ENCODE measurements around the gene NAT14. TPM values are rescaled to one million over a fixed set of nuclear protein-coding genes. Genes with fewer than 3 reads are reported as not detected.
"Not testable (repeated sequence)": the region's sequence is repeated elsewhere in the genome, so short reads cannot be mapped to it uniquely, and the experiment has no call there.

NAT14 gene
- total RNA-seq, 1 experiment from 2014 or later, result 27.4 TPM

DNA sequence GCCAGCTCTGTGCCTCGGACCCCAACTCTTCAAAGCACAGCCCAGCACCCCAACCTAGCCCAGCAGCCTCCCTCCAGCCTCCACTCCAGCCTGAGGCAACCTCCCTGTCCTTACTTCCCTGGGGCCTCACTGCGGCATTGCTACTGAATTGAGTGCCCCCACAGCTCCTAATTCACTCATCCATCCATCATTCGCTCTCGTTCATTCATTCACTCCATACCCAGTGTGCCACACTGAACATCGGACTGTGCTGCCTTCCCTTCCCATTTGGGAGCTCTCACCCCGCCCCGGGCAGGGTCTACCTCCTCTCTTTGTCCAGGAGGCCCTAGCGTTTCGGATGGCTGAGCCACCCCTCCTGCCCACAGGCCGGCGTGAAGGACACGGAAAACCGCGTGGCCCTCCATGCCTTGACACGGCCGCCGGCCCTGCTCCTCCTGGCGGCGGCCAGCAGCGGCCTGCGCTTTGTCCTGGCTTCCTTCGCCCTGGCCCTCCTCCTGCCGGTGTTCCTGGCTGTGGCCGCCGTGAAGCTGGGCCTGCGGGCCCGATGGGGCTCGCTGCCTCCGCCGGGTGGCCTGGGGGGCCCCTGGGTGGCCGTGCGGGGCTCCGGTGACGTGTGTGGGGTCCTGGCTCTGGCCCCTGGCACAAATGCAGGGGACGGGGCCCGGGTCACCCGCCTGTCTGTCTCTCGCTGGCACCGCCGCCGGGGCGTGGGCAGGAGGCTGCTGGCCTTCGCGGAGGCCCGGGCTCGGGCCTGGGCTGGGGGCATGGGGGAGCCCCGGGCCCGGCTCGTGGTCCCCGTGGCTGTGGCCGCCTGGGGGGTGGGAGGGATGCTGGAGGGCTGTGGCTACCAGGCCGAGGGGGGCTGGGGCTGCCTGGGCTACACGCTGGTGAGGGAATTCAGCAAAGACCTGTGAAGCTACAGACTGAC lies 1.3 kb downstream of the NAT14 start:
- no peak for DNase-seq (ENCODE audit: low read depth)

DNA sequence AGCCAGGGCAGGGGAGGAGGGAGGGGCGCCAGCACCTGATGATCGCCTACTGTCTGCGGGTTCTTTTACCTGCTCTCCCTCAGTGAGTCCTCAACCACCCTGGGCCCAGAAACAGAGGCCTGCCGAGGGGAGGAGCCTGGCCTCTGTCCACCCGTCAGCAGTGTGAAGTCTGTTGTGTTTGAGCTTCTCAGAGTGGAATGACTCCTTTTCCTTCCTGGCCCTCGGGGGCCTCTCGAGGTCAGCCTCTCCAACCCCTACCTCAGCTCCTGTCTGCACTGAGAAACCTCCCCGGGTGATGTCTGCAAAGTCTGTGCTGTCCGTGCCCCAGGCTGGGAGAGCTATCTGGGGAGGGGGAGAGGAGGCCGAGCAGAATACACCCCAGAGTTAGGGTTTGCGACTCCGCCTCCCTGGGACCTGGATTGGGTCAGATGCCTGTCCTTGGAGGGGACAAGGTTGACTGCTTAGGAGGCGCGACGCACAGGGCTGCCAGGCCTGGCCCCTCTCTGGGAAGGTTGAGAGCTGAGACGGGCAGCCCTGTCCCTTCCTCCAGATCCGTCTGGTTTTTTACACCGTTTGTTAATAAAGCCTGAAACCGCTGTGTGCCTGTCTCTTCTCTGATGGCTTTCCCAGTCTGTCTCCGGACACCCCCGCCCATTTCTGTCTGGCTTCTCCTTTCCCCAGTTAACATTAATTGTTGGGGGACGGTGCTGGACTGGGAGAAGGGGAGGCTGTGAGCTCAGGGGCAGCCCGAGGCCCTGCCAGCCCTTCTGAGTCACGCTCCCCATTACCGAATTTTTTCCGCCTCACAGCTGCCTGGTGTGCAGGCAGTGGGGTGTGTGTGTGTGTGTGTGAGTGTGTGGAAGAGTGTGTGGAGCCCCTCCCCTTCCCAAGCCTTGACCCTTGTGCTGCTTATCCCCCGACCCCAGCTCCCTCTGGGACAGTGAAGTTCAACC lies 2.3 kb downstream of the NAT14 start:
- peak; percentile 69 for DNase-seq (ENCODE audit: low read depth)

DNA sequence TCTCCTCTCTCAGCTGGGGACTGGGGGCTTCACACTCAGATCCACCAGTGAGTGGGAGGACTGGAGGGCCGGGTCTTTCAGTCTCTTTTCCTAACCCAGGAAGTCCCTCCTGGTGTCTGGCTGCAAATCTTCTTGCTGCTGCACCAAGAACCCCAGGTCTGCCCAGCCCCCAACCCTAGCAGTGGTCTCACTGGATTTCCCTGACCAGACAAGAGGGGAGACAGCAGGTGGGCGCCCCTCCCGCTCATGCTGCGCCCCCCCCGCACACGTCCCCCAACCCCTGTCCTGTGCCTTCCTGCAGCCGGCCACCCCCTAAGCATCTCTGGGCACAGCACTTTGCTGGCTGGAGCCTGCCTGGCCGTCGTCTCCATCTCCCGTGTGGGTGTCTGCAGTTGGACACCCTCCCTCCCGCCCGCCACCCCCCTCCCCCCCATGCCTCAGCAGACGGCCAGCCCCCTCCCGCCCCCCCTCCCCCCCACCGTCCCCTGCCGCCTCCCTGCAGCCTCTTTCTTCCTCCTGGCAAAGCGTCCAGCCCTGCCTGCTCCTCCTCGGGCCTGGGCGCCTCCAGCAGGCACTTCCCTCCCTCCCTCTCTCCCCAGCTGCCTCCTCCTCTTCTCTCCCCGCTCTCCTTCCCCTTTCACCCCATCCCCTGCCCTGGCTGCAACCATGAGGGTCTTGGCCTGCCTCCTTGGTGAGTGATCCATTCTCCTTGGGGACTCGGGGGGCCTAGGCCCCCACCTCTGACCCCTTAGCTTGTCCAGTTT lies 3.1 kb downstream of the NAT14 start, which contains the start of gene SSC5D:
Gene SSC5D (plus strand): TSS at position 513 of the 764 bp plus-strand sequence. CDS start 154 bp downstream, at position 667.
- DNase-seq (ENCODE audit: low read depth), result no peak

DNA sequence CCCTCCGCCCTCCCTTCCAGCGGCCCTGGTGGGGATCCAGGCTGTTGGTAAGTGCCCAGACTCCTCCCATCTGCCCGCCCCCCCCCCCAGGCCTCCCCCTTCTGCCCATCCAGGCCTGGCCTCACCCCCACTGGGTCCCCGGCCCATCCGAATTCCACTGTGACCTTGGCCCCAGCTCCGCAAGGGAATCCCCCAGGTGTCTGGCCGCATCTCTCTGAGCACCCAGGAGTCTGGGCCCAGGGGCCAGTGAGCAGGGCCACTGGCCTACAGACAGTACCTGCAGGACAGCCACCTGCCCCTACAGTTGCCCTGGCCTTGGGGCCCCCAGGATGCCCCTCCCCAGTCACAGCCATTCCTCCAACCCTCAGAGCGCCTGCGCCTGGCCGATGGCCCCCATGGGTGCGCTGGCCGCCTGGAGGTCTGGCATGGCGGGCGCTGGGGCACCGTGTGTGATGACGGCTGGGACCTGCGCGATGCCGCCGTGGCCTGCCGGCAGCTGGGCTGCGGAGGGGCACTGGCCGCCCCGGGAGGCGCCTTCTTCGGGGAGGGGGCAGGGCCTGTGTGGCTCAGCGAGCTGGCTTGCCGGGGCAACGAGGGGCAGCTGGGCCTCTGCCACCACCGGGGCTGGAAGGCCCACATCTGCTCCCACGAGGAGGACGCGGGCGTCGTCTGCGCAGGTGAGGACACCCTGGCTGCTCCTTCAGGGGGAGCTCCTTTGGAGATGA lies 4.2 kb downstream of the NAT14 start:
- DNase-seq (ENCODE audit: low read depth), result no peak

DNA sequence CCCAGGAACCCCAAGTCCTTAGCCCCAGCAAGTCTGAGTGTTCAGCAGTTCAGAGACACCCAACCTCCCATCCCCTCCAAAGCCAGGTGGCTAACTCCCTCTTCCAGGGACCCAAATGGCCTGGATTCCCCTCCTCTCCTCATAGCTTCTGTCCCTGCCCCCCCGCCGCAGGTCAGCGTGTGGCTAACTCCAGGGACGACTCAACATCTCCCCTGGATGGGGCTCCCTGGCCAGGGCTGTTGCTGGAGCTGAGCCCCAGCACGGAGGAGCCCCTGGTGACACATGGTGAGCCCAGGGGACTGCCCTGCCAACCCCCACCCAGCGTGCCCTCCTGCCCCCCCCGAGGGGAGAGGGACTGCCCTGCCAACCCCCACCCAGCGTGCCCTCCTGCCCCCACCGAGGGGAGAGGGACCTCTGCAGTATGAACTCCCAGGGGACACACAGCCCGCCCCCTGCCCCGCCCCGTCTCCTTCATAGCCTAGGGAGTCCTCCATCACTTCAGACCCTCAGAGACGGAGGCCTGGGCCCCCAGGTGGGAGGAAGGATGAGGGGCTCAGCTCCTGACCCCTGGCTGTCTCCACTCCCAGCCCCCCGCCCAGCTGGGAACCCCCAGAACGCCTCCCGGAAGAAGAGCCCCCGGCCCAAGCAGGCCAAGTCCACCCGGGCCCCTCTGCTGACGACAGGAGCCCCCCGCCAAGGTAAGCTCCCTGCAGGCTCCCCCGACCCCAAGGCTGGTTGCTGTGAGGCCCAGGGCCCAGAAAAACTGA lies 4.9 kb downstream of the NAT14 start:
- no peak for DNase-seq (ENCODE audit: low read depth)

DNA sequence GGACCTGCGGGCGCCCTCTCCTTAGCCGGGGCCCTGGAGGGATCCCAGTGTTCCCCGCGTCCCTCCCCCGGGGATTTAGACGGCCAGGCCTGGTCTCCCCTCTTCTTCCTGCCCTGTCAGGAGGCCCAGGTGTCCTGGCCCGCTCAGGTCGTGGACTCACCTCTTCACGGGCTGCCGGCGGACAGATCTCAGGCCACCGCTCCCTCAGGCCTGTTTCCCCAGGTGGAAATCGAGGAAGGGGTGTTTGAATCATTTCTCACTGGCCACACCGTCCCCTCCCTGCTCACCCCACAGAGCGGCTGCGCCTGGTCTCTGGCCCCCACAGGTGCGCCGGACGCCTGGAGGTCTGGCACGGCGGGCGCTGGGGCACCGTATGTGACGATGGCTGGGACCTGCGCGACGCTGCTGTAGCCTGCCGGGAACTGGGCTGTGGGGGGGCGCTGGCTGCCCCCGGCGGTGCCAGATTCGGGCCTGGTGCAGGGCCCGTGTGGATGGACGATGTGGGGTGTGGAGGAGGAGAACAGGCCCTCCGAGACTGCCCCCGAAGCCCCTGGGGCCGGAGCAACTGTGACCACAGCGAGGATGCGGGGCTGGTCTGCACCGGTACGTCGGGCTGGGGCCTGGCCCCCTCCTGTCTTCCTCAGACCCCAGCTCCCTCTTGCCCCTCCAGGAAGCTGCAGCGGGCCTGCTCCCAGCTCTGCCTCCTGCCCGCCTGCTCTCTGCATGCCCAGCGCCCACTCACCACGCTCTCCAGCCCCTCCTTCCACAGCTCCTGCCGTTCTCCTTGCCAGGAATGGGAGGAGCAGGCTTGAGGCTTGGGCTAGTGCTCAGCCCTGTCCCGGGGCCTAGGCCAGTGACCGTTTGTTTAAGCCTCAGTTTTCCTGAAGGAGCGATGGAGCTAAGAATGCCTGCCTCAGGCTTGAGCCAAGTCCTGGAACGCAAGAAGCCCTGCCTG lies 5.8 kb downstream of the NAT14 start:
- no peak for DNase-seq (ENCODE audit: low read depth)

DNA sequence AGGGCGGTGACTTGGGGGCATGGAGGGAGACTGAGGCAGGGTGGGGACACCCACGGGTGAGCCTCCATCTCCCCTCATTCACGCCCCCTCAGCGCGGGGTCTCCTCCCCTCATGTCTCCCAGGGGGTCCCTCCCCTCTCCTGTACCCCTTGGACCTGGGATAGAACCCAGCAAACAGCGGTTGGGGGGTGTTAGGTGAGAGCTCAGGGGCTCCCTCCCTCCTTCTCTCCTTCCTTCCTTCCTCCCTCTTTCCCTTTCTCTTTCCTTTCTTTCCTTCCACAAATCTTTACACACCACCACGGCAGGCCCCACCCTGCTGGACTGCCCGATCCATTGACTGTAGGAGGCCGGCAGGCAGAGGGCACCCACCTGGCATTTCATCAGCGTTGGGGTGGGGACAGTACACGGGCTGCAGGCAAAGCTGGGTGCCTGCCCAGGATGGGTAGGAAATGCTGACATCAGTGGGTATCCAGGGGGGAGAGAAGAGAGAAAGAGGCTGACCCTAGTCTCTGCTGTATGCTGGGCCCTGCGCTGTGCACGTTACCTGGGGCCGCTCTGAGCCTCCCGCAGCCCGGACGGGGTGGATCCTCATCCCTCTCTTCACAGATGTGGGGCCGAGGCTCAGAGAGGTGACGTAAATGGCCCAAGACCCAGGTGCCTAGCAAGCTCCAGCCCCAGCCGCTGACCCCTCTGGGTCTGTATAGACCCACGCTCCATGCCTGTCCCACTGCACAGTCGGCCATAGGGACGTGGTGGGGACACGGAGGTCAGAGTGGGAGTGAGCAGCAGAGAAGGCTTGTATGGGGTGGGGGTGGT lies 6.8 kb downstream of the NAT14 start:
- DNase-seq (ENCODE audit: low read depth), result no peak

DNA sequence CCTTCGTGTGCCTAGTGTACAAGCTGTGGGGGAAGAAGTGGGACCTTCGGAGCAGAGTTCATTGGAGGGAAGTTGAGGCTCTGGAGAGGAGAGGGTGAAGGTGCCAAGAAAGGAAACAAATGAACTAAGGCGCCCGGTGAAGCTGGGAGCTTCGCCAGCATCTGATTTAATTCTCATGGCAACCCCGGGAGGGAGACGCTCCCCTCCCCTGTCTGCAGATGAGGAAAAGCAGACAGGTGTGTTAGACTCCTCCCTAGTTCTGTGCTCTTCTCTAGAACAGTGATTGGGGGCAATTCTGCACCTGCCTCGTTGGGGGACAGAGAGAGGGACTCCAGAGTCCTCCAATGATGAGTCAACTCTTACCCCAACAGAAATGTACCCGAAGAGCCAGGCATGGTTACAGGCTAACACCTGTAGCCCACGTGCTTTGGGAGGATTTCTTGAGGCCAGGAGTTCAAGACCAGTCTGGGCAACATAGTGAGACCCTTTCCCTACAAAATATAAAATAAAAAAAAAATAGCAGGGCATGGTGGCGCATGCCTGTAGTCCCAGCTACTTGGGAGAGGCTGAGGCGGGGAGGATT lies 7.5 kb downstream of the NAT14 start:
- no peak for DNase-seq (ENCODE audit: low read depth)

DNA sequence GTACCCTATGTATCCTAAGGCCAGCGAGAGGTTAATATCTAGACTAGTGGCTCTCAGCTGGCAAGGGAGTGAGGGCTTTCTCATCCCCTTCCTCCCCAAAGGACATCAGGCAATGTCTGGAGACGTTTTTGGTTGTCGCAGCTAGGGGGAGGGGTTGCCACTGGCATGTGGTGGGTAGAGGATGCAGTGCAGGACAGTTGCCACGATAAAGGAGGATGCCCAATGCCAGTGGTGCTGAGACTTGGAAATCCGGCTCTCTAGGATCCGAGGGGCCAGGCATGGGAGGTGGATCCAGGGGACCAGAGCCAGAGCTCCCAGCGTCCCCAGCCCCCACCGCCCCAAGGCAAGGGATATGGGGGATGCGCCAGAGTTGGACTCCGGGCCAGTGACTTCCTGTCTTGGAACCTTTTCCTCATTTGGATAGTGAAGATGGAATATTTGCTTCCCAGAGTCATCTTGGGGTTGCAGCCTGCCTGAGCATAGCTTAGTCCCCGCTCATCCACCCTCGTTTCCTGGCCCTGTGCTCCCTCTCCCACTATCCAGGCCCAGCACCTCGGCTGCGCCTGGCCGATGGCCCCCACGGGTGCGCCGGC lies 8.2 kb downstream of the NAT14 start:
- DNase-seq (ENCODE audit: low read depth), result no peak

DNA sequence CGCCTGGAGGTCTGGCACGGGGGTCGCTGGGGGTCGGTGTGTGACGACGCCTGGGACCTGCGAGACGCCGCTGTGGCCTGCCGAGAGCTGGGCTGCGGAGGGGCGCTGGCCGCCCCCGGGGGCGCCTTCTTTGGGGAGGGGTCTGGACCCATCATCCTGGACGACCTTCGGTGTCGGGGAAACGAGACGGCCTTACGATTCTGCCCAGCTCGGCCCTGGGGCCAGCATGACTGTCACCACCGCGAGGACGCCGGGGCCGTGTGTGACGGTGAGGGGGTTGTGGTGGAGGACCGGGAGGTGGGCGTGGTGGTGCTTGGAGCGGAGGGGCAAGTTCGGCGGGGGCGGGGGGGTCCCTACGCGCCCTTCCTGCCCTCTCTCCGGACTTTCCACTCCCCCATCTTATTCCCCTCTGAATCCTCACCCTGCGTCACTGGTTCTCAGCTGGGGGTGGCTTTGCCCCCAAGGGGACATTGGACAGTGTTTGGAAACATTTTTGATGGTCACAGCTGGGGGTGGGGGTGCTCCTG lies 8.7 kb downstream of the NAT14 start:
- no peak for DNase-seq (ENCODE audit: low read depth)

DNA sequence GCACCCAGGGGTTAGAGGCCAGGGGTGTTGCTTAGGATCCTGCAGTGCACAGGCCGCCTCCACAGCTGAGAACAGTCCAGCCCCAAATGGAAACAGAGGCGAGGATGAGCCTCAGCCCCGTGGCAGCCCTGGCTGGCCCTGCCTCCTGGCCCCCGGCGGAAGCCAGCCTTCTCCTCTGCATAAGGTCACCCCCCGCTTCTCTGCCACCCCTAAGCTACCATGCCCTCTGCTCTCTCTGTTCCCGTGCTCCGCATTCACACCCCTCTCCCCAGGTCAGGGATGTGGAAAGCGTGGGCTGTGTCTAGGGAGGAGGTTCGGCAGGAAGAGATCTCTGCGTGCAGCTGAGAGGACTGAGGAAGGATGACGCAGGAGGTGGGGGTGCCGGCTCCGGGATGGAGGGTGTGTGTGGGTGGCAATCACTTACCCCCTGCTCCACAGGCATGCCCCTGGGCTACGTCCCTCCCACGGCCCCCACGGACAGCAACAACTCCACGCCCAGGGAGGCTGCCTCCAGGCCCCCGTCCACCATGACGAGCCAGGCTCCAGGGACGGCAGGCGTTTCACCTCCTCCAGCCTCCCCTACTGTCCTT lies 9.3 kb downstream of the NAT14 start:
- DNase-seq (ENCODE audit: low read depth), result no peak

DNA sequence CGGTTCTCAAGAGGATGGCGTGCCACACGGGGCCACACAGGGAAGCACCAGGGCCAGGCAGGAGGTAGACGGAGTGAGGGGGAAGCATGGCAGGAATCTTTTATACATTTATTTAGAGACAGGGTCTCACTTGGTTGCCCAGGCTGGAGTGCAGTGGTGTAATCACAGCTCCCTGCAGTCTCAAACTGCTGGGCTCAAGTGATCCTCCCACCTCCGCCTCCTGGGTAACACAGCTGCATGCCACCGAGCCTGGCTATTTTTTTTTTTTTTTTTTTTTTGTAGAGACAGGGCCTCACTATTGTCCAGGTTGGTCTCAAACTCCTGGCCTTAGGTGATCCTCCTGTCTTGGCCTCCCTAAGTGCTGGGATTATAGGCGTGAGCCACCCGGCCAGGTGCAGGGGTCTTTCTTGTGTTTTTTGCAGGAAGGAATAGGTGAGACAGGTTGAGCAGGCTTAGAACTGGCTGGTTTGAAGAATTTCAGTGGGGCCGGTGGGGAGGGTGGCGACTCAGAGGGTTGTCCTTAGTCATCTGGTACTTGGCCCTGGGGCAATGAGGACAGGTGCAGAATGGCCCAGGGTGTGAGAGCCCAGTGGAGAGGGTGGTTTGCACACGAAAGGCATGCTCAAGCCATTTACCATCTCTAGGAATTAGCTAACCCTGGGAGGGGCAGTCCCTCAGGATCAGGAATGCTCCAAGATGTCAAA lies 10.8 kb downstream of the NAT14 start:
- DNase-seq (ENCODE audit: low read depth), result no peak

DNA sequence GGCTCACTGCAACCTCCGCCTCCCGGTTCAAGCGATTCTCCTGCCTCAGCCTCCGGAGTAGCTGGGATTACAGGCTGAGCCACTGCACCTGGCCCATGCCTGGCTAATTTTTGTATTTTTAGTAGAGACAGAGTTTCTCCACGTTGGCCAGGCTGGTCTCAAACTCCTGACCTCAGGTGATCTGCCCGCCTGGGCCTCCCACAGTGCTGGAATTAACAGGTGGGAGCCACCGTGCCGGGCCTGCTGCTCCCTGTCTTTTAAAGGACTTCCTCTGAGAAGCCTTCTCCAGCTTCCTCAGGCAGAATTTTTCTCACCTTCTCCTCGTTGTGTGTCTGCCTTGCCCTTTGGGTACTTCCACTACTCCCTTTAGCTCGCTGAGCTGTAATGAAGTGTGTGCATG lies 11.8 kb downstream of the NAT14 start:
- DNase-seq (ENCODE audit: low read depth), result not testable (repeated sequence)

DNA sequence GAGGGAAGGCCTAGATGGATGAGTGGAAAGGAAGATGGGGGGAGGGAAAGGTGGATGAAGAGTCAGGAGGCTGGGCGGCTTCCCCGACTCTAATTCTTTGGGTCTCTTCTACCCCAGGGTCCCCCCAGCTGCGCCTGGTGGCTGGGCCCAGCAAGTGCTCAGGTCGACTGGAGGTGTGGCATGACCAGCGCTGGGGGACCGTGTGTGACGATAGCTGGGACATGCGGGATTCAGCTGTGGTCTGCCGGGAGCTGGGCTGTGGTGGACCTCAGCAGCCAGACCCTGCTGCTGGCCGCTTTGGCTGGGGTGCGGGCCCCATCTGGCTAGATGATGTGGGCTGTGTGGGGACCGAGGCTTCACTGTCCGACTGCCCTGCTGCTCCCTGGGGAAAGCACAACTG lies 12.8 kb downstream of the NAT14 start:
- DNase-seq (ENCODE audit: low read depth), result no peak

DNA sequence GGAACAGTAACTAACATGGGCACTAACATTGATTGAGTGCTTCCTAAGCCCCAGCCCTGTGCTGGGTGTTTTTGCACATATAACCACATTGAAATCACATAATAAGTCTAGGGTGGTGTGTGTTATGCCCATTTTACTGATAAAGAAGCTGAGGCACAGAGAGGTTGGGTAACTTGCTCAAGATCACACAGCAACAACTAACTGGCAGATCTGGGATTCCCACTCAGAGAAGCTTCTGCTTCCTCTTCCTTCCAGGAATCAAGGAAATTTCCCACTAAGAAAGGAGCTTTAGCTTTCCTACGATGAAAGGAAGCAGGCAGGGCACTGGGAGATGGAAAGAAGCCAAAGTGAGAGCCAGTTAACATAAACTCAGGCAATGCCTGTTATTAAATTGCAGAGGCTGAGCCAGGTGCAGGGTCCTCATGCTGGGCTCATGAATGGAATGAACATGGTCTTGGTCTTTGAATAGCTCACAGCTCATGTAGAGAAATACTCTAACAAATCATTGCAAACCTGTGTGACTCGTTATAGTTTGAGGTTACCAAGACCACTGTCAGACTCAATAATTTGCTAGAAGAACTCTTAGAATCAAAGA lies 13.4 kb downstream of the NAT14 start:
- no peak for DNase-seq (ENCODE audit: low read depth)
